Uterus (tissue), 2 donors: ENCODE results near the gene NSD1.

Source experiments
- POLR2A ChIP-seq, 2 donors: fragments of 450-650 bp; IDR thresholded peaks; one replicate each; pipeline ENCODE4 v1.6.1; 2016; ENCODE audit warnings: antibody characterized with exemption in 2 of 2, mild to moderate bottlenecking in 1 of 2, moderate library complexity in 1 of 2
- TF ChIP-seq, protein P1 (sequence below), 4 experiments: fragments of 200-600 bp in 2 of 4; fragments of 450-650 bp in 2 of 4; sonication (generic) in 2 of 4; IDR thresholded peaks; one replicate each; pipeline ENCODE4 v1.5.1; 2016 to 2019; ENCODE audit warnings: antibody characterized with exemption in 4 of 4, mild to moderate bottlenecking in 2 of 4, moderate library complexity in 1 of 4

GRCh38 chr5:177086654-177087397, 46.7 kb upstream of the NSD1 start, which contains the start of gene FGFR4:
- TF ChIP-seq, protein P1, sequence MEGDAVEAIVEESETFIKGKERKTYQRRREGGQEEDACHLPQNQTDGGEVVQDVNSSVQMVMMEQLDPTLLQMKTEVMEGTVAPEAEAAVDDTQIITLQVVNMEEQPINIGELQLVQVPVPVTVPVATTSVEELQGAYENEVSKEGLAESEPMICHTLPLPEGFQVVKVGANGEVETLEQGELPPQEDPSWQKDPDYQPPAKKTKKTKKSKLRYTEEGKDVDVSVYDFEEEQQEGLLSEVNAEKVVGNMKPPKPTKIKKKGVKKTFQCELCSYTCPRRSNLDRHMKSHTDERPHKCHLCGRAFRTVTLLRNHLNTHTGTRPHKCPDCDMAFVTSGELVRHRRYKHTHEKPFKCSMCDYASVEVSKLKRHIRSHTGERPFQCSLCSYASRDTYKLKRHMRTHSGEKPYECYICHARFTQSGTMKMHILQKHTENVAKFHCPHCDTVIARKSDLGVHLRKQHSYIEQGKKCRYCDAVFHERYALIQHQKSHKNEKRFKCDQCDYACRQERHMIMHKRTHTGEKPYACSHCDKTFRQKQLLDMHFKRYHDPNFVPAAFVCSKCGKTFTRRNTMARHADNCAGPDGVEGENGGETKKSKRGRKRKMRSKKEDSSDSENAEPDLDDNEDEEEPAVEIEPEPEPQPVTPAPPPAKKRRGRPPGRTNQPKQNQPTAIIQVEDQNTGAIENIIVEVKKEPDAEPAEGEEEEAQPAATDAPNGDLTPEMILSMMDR (IDR thresholded peaks at IDR 0.05): peak in 3 of 4 experiments; percentile 25 to 57 (median 42)
- TF ChIP-seq POLR2A (IDR thresholded peaks at IDR 0.05): peak in 1 of 2 donors; percentile 31
